GM19193 (cell line): ENCODE measurements around the gene NBPF8.
"Not testable (repeated sequence)": the region's sequence is repeated elsewhere in the genome, so short reads cannot be mapped to it uniquely, and the experiment has no call there.

ENCODE experiments used
- POLR2A ChIP-seq: IDR thresholded peaks from 4 replicates; pipeline ENCODE4 v1.6.1; 2011; ENCODE audit not compliant: insufficient read depth, insufficient read length; ENCODE audit errors: extremely low read depth

The NBPF8 gene, protein sequence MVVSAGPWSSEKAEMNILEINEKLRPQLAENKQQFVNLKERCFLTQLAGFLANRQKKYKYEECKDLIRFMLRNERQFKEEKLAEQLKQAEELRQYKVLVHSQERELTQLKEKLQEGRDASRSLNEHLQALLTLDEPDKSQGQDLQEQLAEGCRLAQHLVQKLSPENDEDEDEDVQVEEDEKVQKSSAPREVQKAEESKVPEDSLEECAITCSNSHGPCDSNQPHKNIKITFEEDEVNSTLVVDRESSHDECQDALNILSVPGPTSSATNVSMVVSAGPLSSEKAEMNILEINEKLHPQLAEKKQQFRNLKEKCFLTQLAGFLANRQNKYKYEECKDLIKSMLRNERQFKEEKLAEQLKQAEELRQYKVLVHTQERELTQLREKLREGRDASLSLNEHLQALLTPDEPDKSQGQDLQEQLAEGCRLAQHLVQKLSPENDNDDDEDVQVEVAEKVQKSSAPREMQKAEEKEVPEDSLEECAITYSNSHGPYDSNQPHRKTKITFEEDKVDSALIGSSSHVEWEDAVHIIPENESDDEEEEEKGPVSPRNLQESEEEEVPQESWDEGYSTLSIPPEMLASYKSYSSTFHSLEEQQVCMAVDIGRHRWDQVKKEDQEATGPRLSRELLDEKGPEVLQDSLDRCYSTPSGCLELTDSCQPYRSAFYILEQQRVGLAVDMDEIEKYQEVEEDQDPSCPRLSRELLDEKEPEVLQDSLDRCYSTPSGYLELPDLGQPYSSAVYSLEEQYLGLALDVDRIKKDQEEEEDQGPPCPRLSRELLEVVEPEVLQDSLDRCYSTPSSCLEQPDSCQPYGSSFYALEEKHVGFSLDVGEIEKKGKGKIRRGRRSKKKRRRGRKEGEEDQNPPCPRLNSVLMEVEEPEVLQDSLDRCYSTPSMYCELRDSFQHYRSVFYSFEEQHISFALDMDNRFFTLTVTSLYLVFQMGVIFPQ

DNA sequence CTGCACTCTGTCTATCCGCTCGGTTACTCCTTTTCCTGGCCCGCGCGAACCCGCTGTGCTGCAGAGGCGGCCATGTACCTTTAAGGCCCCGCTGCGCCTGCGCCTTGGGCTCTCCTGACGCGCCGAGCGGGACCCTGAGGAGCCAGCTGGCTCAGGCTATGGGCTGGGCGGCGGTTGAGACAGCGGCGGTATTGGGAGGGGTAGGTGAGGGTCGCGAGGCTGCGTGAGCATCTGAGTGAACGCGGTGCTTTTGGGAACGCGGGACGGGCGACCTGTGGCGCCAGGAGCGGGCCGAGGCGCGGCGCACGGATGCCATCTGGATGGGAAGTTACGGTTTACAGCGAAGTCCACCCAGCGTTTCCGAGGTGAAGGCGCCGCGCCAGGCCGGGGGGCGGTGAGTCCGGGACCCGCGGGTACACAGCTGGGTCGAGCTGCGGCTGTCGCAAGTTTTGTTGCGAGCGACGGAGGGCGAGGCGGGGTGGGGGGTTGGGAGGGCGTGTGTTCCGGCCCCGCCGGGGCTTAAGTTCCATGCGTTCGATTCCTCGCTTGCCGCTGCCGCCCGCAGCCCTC lies at the start of gene NBPF8:
TSS of gene NBPF8 (plus strand) at position 125 of the 570 bp plus-strand sequence. CDS start 21,488 bp downstream, outside the sequence.
- not testable (repeated sequence) for TF ChIP-seq POLR2A
